ENCODE measurements around the gene C5orf34. TPM values are rescaled to one million over a fixed set of nuclear protein-coding genes. Genes with fewer than 3 reads are reported as not detected.
"Not testable (repeated sequence)": the region's sequence is repeated elsewhere in the genome, so short reads cannot be mapped to it uniquely, and the experiment has no call there.

C5orf34 gene, protein sequence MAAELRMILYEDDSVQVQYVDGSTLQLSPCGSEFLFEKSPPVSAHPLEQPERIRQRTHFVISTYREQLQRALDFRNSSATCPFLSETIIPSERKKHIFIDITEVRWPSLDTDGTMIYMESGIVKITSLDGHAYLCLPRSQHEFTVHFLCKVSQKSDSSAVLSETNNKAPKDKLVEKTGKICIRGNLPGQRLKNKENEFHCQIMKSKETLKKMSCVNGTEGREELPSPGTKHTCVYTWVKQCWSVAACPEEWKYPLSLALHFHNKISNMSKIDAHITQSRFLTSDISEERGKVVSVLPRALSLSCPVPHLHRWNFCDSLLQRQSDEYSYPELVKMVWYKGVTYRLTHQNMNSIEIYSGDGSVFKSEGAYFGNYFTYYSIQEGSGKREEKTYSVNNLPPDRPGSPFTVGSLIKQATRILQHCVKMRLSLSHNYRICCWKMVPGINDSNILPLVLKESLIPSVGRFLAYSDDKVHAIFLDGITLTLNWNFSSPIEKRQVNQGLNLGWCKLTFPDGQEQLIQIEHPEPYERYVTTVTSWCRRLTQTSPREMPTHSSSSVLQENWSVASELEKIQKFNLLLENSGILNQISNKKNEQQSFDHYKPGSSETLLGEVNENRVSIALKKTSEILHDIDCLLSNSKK
- 10 to 100 TPM; 10.7 to 11.0 TPM for total RNA-seq

DNA sequence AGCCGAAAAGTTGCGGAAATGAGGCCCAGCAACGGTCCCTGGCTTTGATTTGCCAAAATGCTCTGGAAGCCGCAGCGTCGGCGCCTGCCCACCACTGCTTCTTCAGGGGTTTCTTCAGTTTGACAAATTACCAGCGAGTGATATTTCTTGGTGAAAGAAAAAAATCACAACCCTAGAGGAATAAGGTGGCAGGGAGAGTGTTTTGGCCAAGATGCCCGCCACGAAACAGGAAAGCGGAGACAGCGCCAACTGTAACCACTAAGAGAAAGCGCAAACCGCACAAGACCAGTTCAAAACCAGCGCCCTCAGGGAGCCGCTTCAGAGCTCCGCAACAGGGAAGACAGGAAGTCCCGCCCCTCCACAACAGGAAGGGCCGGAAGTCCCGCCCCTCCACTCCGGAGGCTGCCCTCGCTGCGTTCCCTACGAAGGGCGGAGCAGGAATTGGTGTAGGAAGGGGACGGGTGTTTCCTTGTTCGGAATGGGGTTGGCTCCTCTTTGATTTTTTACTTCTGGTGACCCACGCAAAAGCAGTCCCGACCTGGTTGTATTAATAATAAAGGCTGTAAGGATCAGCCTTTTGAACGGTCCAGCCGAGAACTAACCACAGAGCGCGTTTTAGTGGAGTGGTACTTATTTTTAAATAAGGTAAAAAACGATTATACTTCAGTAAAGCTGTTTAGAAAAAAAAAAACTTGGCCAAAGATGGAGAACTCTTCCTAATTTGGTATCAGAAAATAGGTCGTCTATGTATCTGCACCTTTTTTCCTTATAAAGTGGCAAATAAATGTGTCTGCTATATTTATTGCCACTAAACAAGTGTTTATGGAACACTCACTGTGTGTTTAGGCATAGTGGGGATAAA is at the start of gene C5orf34:
C5orf34 (minus strand) TSS at position 333 of the 862 bp plus-strand sequence. CDS start 5,809 bp downstream, outside the sequence.
- ChIA-PET CTCF (interaction anchor here (0.6 to 1.5 kb wide), 4 partner anchors 10 to 31 kb away, joined by 4 to 12 read pairs (median 4); partner anchors contain the start of gene TMEM267), POLR2A (interaction anchor here (0.6 to 1.0 kb wide), 3 partner anchors 11 to 31 kb away, joined by 3 to 5 read pairs (median 5); partner anchors contain the start of gene TMEM267)
- DNase-seq: peak; percentile 96
- Mint-ChIP-seq H3K36me3 (ENCODE audit: low read depth) (peaks cover 19% of the 10 kb centered on the region), H3K9me3 (no peaks in the 10 kb centered on the region), H3K4me3 (peak within 1 kb of the TSS; percentile 87), H3K4me1 (peaks cover 36% of the 10 kb centered on the region), H3K27ac (peak within 1 kb of the TSS; percentile 98), H3K27me3 (no peaks in the 10 kb centered on the region)

DNA sequence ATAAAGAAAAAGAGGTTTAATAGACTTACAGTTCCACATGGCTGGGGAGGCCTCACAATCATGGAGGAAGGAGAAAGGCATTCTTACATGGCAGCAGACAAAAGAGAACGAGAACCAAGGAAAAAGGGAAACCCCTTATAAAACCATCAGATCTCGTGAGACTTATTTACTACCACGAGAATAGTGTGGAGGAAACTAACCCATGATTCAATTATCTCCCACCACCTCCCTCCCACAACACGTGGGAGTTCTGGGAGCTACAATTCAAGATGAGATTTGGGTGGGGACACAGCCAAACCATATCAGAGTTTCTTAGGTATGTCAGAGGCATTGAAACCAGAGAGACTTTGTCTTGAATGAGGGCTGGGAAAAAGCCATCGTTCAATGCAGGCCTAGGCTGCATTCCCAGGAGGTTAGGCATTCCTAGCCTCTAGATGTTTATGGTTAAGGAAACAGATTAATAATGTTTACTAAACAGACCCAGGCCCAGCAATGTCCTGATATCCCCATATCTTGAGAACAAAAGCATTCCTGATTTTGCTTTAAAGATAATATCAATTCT is 49.4 kb upstream of the C5orf34 start:
- ChIA-PET CTCF (no interaction called here), POLR2A (no interaction called here)
- H3K27me3 Mint-ChIP-seq: peaks cover 14% of the 10 kb centered on the region

DNA sequence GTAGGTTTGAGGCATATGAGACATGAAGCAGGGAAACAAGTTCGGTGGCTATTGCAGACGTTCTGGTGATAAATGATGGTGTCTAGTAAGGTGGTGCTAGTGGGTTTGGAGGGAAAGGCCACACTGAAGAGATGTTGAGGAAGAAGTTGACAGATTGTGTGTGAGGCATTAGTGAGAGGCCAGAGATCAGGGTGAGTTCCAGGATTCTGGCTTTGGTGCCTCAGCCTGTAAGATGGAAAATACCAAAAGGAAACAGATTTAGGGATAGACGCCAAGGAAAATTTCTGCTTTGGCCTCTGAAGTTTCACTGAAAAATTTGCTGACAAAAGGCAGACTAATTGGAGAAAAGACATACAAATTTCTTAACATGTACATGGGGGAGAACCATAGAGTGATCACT is 48.4 kb upstream of the C5orf34 start:
- no peaks in the 10 kb centered on the region for H3K36me3 Mint-ChIP-seq (ENCODE audit: low read depth)
- peaks cover 2% of the 10 kb centered on the region for H3K4me1 Mint-ChIP-seq
- no peaks in the 10 kb centered on the region for H3K9me3 Mint-ChIP-seq
- no peak overlapping the region for H3K4me3 Mint-ChIP-seq
- peaks cover 14% of the 10 kb centered on the region for H3K27me3 Mint-ChIP-seq
- DNase-seq: no peak
- ChIA-PET CTCF (no interaction called here), POLR2A (no interaction called here)
- no peak overlapping the region for H3K27ac Mint-ChIP-seq

More for the DNA sequence above, 49.4 kb upstream of the C5orf34 start:
- Mint-ChIP-seq H3K9me3 (no peaks in the 10 kb centered on the region), H3K4me1 (no peaks in the 10 kb centered on the region), H3K27ac (no peak overlapping the region), H3K4me3 (no peak overlapping the region), H3K36me3 (ENCODE audit: low read depth) (no peaks in the 10 kb centered on the region)
- no peak for DNase-seq

DNA sequence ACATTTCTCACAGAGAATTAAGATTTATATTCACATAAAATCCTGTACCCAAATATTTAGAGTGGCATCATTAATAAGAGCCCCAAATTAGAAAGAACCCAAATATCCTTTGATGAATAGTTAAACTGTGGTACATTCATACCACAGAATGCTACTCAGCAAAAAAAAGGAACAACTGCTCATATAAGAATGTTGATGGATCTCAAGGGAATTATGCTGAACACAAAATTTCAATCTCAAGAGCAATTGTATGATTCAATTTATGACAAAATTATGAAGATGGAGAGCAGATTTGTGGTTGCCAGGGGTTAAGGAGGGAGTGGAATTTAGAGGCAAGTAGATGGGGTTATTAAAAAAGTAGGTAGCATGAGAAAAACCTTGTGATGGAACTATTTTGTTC is 46.4 kb upstream of the C5orf34 start:
- no peaks in the 10 kb centered on the region for H3K36me3 Mint-ChIP-seq (ENCODE audit: low read depth)
- ChIA-PET POLR2A (no interaction called here), CTCF (interaction anchor here (1.3 to 1.6 kb wide), 2 partner anchors 8 to 77 kb away, joined by 4 read pairs; partner anchors contain the start of gene TMEM267)
- H3K27me3 Mint-ChIP-seq: peaks cover 14% of the 10 kb centered on the region
- H3K4me1 Mint-ChIP-seq: peaks cover 9% of the 10 kb centered on the region
- no peaks in the 10 kb centered on the region for H3K9me3 Mint-ChIP-seq
- H3K27ac Mint-ChIP-seq: no peak overlapping the region
- no peak for DNase-seq
- no peak overlapping the region for H3K4me3 Mint-ChIP-seq

DNA sequence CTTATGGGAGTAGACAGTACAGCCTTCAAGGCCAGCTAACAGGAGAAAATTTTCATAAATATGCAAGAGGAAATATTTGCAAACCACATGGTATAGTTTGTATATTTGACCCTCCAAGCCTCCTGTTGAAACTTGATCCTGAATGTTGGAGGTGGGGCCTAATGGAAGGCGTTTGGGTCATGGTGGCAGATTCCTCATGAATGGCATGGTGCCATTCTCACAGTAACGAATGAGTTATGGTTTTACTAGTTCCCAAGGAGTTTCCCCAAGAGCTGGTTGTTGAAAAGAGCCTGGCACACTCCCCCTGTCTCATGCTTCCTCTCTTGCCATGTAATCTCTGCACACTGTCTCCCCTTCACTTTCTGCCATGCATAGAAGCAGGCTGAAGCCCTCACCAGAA is 45.2 kb upstream of the C5orf34 start:
- POLR2A ChIA-PET: no interaction called here
- no peak for DNase-seq
- Mint-ChIP-seq H3K27ac (no peak overlapping the region), H3K4me3 (no peak overlapping the region), H3K27me3 (peaks cover 14% of the 10 kb centered on the region), H3K36me3 (ENCODE audit: low read depth) (peaks cover 9% of the 10 kb centered on the region), H3K4me1 (peaks cover 19% of the 10 kb centered on the region), H3K9me3 (no peaks in the 10 kb centered on the region)
- CTCF ChIA-PET: interaction anchor here (0.6 to 1.6 kb wide), 2 partner anchors 76 to 170 kb away, joined by 3 to 4 read pairs; partner anchors contain the start of gene TMEM267

DNA sequence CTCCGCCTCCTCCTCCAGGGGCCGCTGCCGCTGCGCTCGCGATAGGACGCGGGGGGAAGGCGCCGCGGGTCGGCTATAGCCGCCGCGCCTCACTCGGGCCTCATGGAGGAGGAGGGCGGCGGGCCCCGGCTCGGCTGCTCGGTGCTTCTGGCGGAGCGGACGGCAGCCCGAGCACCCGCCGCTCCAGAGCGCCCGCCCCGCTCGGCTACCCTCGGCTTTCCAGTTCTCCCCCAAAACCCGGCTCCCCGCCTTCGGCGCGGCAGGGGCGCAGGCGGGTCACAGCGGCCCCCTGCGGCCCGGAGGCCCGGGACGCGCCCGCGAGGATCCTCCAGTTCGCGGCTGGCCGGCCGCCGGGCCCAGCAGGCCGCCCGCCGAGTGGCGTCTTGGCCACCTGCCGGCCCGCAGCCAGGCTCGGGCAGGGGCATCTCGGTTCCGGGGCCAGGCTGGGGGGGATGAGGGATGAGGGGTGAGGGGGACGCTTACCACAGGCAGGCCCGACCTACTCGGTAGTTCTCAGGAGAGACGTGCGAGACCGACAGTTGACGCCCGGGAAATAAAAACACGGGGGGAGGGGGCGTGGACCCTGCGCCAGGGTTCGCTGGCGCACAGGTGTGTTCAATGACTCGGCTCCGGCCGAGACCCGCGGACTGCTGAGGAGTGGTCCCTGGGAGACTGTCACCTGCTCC is 42.1 kb upstream of the C5orf34 start, which contains the start of gene PAIP1:
PAIP1 (minus strand) TSS at position 221 of the 686 bp plus-strand sequence. CDS start 231 bp downstream, outside the sequence.
- DNase-seq: peak; percentile 84
- Mint-ChIP-seq H3K4me1 (peaks cover 21% of the 10 kb centered on the region), H3K27me3 (peaks cover 11% of the 10 kb centered on the region), H3K27ac (peak within 1 kb of the TSS; percentile 95), H3K4me3 (peak within 1 kb of the TSS; percentile 90), H3K9me3 (no peaks in the 10 kb centered on the region), H3K36me3 (ENCODE audit: low read depth) (peaks cover 11% of the 10 kb centered on the region)
- ChIA-PET POLR2A (interaction anchor here (0.7 kb wide), 1 partner anchor 59 kb away, joined by 3 read pairs; no protein-coding TSS in a partner anchor), CTCF (interaction anchor here (1.0 to 2.7 kb wide), 2 partner anchors 73 kb away, joined by 4 to 14 read pairs; partner anchors contain the start of gene TMEM267)

DNA sequence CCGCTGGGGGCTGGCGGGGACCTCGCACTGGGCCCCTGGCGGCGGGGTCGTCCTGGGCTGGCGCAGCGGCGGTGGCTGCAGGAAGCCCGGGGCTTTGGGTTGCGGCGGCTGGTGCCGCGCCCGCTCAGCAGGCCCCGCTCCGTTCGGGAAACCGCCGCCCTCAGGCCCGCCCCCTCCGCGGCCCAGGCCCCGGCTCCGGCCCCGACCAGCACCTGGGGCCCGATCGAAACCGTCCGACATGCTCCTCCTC is 41.6 kb upstream of the C5orf34 start:
- CTCF ChIA-PET: interaction anchor here (2.7 kb wide), 1 partner anchor 73 kb away, joined by 14 read pairs; the partner anchor contains the start of gene TMEM267
- not testable (repeated sequence) for DNase-seq, H3K27ac Mint-ChIP-seq, H3K27me3 Mint-ChIP-seq, H3K9me3 Mint-ChIP-seq
- Mint-ChIP-seq H3K36me3 (ENCODE audit: low read depth) (peaks cover 11% of the 10 kb centered on the region), H3K4me1 (peaks cover 21% of the 10 kb centered on the region), H3K4me3 (peak overlapping the region; percentile 90)
- POLR2A ChIA-PET: interaction anchor here (0.7 kb wide), 1 partner anchor 58 kb away, joined by 3 read pairs; no protein-coding TSS in a partner anchor

DNA sequence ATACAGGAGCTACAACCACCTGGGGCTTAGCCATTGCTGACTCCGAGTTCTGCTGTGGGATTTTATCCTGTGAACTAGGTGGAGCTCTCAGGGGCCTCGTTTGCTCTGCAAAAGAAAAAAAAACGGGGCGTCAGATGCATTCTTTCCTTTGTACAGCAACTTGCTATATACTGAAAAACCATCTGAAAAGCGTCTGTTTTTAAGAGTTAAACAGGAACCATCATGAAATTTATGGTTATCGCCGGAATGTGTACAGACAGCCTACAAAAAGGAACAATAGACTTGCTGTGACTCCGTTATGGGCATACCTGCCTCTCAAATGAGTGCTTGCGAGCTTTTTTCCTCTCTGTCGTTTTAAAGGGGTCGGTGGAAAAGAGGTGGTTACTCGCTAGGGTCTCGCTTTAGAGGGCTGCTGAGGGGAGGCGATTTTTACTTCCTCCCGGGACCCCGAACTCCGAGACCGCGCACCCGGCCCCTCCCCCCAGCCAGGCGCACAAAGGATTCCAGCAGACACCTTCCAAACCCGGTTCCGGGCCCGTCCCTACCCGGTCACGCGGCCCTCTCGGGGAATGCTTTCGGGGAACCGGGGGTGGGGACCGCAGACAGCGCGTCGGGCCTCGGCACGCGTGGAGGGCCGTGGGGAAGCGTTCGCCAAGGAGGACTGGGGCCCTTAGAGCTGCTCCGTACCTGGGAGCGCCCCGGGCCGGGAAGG is 41.1 kb upstream of the C5orf34 start:
- DNase-seq: peak; percentile 53
- H3K4me3 Mint-ChIP-seq: peak overlapping the region; percentile 90
- peaks cover 13% of the 10 kb centered on the region for H3K36me3 Mint-ChIP-seq (ENCODE audit: low read depth)
- peaks cover 9% of the 10 kb centered on the region for H3K27me3 Mint-ChIP-seq
- H3K4me1 Mint-ChIP-seq: peaks cover 25% of the 10 kb centered on the region
- H3K27ac Mint-ChIP-seq: peak overlapping the region; percentile 95
- H3K9me3 Mint-ChIP-seq: no peaks in the 10 kb centered on the region
- ChIA-PET CTCF (interaction anchor here (2.7 kb wide), 1 partner anchor 72 kb away, joined by 14 read pairs; the partner anchor contains the start of gene TMEM267), POLR2A (interaction anchor here (0.7 kb wide), 3 partner anchors 13 to 73 kb away, joined by 3 to 4 read pairs (median 3); partner anchors contain the start of gene TMEM267)

DNA sequence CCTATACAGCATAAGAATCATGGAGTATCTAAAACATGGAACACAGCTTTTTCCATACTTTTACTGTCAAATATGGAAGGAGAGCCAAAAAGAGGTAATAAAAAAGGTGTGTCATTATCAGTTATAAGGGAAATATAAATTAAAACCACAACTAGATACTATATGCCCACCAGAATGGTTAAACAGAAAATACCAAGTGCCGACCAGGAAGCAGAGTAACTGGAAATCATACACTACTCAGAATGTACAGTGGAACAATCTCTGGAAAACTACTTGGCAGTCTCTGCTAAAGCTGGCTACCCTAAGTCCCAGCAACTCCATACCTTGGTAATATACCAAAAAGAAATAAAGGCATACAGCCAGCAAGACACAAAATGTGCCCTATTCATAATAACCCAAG is 39.5 kb upstream of the C5orf34 start:
- Mint-ChIP-seq H3K4me1 (peaks cover 28% of the 10 kb centered on the region), H3K36me3 (ENCODE audit: low read depth) (peaks cover 17% of the 10 kb centered on the region), H3K4me3 (no peak overlapping the region), H3K27ac (no peak overlapping the region), H3K27me3 (peaks cover 2% of the 10 kb centered on the region), H3K9me3 (no peaks in the 10 kb centered on the region)
- DNase-seq: no peak
- ChIA-PET POLR2A (no interaction called here), CTCF (interaction anchor here (1.0 to 2.7 kb wide), 4 partner anchors 12 to 70 kb away, joined by 4 to 14 read pairs (median 4); partner anchors contain the start of gene TMEM267)

DNA sequence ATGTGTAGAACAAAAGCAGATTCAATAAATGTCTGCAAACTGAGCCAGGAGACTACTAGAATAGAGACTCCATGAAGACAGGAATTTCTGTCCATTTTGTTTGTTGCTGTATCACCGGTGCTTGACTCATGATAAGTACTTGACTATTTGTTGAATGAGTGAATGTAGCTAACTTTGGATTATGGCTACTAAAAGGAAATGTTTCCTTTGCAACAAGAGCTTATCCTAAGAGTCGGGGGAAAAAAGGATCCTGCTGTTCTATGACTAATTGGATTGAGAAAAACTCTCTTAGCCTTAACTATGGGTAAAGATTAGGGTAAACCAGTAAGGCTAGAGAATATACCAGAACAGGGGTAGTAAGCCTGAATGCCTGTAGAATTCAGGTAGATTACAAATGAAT is 38.4 kb upstream of the C5orf34 start:
- ChIA-PET POLR2A (no interaction called here), CTCF (interaction anchor here (0.9 to 1.4 kb wide), 3 partner anchors 9 to 28 kb away, joined by 3 to 4 read pairs (median 4); no protein-coding TSS in a partner anchor)
- Mint-ChIP-seq H3K27ac (no peak overlapping the region), H3K27me3 (no peaks in the 10 kb centered on the region), H3K9me3 (no peaks in the 10 kb centered on the region), H3K4me3 (no peak overlapping the region), H3K4me1 (peaks cover 29% of the 10 kb centered on the region), H3K36me3 (ENCODE audit: low read depth) (peaks cover 21% of the 10 kb centered on the region)
- no peak for DNase-seq

DNA sequence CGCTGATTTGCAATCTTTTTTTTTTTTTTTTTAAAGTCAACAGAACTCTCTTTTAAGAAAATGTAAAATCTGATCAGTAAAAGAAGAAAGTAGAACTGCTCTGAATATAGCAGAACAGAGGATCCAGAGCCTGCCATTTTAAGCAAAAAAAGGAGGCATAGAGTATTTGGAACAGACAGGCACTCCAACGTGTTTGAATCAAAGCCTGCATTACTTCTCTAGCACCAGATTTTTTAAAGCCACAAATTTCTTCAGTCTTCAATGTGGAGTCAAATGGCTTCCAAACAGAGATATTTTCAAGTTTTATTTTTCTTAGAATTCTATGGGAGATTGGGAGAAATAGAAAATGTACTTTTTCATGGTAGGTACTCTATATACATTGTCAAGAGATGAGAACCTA is 36.8 kb upstream of the C5orf34 start:
- no peak overlapping the region for H3K27ac Mint-ChIP-seq
- CTCF ChIA-PET: interaction anchor here (0.7 kb wide), 1 partner anchor 150 kb away, joined by 5 read pairs; no protein-coding TSS in a partner anchor
- H3K27me3 Mint-ChIP-seq: no peaks in the 10 kb centered on the region
- peaks cover 32% of the 10 kb centered on the region for H3K36me3 Mint-ChIP-seq (ENCODE audit: low read depth)
- H3K9me3 Mint-ChIP-seq: no peaks in the 10 kb centered on the region
- H3K4me3 Mint-ChIP-seq: no peak overlapping the region
- H3K4me1 Mint-ChIP-seq: peaks cover 22% of the 10 kb centered on the region
- POLR2A ChIA-PET: no interaction called here
- no peak for DNase-seq
